HG02981 (cell line): Measurements from ENCODE around the gene WIPF3.
"Not testable (repeated sequence)": the region's sequence is repeated elsewhere in the genome, so short reads cannot be mapped to it uniquely, and the experiment has no call there.

Experiments
- ATAC-seq: cut with Tn5 transposase; IDR thresholded peaks from one replicate; pipeline ENCODE4 v1.9.1; 2021; ENCODE audit warnings: mild to moderate bottlenecking, moderate library complexity; ENCODE audit not compliant: unreplicated experiment

WIPF3 gene

GRCh38 chr7:29878081-29878688, 71.9 kb downstream of the WIPF3 start:
- ATAC-seq, result no peak

GRCh38 chr7:29879609-29880008, 73.3 kb downstream of the WIPF3 start:
- ATAC-seq, result no peak

- ATAC-seq, result no peak
Measured at GRCh38 chr7:29881724-29882123, 75.4 kb downstream of the WIPF3 start.

- ATAC-seq, result no peak
Measured at GRCh38 chr7:29882481-29882880, 76.2 kb downstream of the WIPF3 start.

GRCh38 chr7:29883462-29884398, 77.4 kb downstream of the WIPF3 start:
- no peak for ATAC-seq

GRCh38 chr7:29884399-29885272, 78.3 kb downstream of the WIPF3 start:
- no peak for ATAC-seq

- no peak for ATAC-seq
Measured at GRCh38 chr7:29885626-29886025, 79.3 kb downstream of the WIPF3 start.

GRCh38 chr7:29886827-29887226, 80.5 kb downstream of the WIPF3 start:
- ATAC-seq, result no peak

- no peak for ATAC-seq
Measured at GRCh38 chr7:29888006-29888405, 81.7 kb downstream of the WIPF3 start.

GRCh38 chr7:29889288-29889687, 83.0 kb downstream of the WIPF3 start:
- ATAC-seq, result no peak

- ATAC-seq, result no peak
Measured at GRCh38 chr7:29890251-29890650, 83.9 kb downstream of the WIPF3 start.

- ATAC-seq, result not testable (repeated sequence)
Measured at GRCh38 chr7:29890786-29891185, 84.5 kb downstream of the WIPF3 start.

GRCh38 chr7:29891766-29892165, 85.5 kb downstream of the WIPF3 start:
- ATAC-seq, result no peak

- no peak for ATAC-seq
Measured at GRCh38 chr7:29892231-29892630, 85.9 kb downstream of the WIPF3 start.

- no peak for ATAC-seq
Measured at GRCh38 chr7:29893351-29893965, 87.2 kb downstream of the WIPF3 start.

- ATAC-seq, result no peak
Measured at GRCh38 chr7:29894256-29894655, 87.9 kb downstream of the WIPF3 start.

GRCh38 chr7:29895559-29895958, 89.3 kb downstream of the WIPF3 start:
- no peak for ATAC-seq

- ATAC-seq, result no peak
Measured at GRCh38 chr7:29896685-29897411, 90.5 kb downstream of the WIPF3 start.

GRCh38 chr7:29898301-29898700, 92.0 kb downstream of the WIPF3 start:
- no peak for ATAC-seq

- no peak for ATAC-seq
Measured at GRCh38 chr7:29900745-29901144, 94.4 kb downstream of the WIPF3 start.
